ENCODE results near the gene SAE1. TPM values are rescaled to one million over a fixed set of nuclear protein-coding genes. Genes with fewer than 3 reads are reported as not detected.
A peak's percentile ranks its signal among the peaks of the same experiment; 100 is the strongest.

The SAE1 gene
- total RNA-seq, 2 donors from 2014 or later, result 14.5 to 21.5 TPM

DNA sequence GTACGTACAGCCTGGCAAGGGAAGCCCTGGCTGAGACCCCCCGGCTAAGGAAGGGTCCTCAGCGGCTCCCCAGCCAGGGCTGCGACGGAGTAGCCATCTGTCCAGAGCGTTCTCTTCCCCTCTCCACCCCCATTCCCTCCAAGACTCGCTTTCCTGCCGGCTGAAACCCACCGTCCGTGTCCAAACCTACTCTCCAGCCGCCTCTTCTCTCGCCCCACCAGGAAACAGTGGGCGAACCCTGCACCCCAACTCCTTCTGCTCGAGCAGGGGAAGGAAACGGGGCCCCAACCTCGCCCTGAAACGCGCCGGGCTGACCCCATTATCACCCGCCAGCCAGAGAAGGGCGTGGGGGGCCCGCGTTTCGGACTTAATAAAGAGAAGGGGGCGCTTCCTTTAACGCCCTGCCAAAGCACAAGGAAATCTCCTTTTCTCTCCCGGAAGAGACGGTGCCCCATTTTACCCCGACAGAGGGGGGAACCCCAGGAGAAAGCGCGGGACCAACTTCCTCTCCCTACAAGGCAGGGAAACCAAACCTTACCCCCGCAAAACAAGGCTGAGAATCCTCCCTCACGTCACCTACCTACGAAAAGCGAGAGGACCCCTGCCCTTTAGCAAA is 19.5 kb upstream of the SAE1 start:
- H3K9me3 ChIP-seq, result no peaks in the 10 kb centered on the region
- H3K27me3 ChIP-seq, result no peaks in the 10 kb centered on the region
- TF ChIP-seq POLR2A (IDR thresholded peaks at IDR 0.05) (peak in 2 of 3 donors; percentile 29 to 36), CTCF (IDR thresholded peaks at IDR 0.05) (no peak)
- ATAC-seq (no peak), DNase-seq (peak in 3 of 4 donors; percentile 31 to 36 (median 34))
- H3K4me3 ChIP-seq, result peak overlapping the region; percentile 70 to 75
- peak overlapping the region; percentile 99 to 100 (median 99) for H3K27ac ChIP-seq
- H3K4me1 ChIP-seq, result peaks cover 45% of the 10 kb centered on the region
- H3K36me3 ChIP-seq (replicated peaks in 1 of 2; ENCODE audit: insufficient read depth in 1 of 2, low read depth in 2 of 2), result no peaks in the 10 kb centered on the region
- WGBS, 2 donors, result 1% methylated on average over 31 to 35 of the region's 35 CpGs
- intact Hi-C loops (cut with DNase I), result no loop called here

GRCh38 chr19:47111682-47112165 is 18.9 kb upstream of the SAE1 start:
- intact Hi-C loops (cut with DNase I), result no loop called here

DNA sequence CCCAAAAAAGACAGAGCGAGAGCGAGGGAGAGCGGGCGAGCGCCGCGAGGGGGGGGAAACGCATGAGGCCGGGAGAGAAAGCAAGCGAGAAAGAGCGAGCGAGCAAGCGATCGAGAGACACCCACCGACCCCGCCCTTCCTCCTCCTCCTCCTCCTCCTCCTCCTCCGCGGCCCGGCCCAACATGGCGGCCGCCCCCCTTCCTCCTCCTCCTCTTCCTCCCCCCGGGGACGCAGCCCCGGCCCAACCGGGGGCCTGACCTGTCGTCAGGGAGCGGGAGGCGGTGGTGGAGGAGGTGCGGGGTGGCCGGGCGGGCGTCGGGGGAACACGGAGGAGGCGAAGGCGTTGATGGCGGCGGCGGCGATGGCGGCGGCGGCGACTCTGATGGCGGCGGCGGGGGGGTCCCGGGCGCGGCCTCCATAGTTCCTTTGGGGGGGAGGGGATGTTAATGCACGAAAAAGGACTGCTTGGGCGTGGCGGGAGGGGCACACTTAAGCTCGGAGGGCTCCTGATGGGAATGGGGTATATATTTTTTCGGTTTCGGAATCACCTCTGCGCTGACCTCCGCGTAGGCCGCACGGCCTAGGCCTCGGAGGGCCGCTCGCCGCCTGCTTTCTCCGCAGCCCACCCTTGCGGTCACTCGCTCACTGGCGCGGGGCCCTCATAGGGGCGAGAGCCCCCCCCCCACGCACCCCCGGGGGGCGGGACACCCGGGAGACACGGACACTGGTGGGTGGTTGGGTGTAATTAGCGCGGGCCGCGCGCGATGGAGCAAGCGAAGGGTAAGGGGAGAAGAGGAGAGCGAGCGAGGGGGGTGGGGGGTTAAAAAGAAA is 18.3 kb upstream of the SAE1 start:
- 0 to 2% methylated on average over 20 to 73 of the region's 85 CpGs for WGBS, 2 donors
- Histone ChIP-seq H3K4me3 (peak overlapping the region; percentile 70 to 75), H3K9me3 (no peaks in the 10 kb centered on the region), H3K27ac (peak overlapping the region; percentile 99 to 100 (median 99)), H3K27me3 (no peaks in the 10 kb centered on the region), H3K4me1 (peaks cover 32% of the 10 kb centered on the region), H3K36me3 (replicated peaks in 1 of 2; ENCODE audit: insufficient read depth in 1 of 2, low read depth in 2 of 2) (no peaks in the 10 kb centered on the region)
- intact Hi-C loops (cut with DNase I), result no loop called here
- no peak for TF ChIP-seq CTCF (IDR thresholded peaks at IDR 0.05)
- TF ChIP-seq POLR2A (IDR thresholded peaks at IDR 0.05), result peak; percentile 47 to 78 (median 73)
- peak; percentile 84 to 90 (median 86) for DNase-seq
- ATAC-seq, result peak; percentile 41

More at GRCh38 chr19:47111682-47112165, 18.9 kb upstream of the SAE1 start:
- 0 to 6% methylated on average over 10 to 11 of the region's 24 CpGs for WGBS, 2 donors
- ATAC-seq (no peak), DNase-seq (no peak)
- Histone ChIP-seq H3K27ac (peak overlapping the region; percentile 99 to 100 (median 99)), H3K4me3 (peak overlapping the region; percentile 70 to 75), H3K27me3 (no peaks in the 10 kb centered on the region), H3K9me3 (no peaks in the 10 kb centered on the region), H3K4me1 (peaks cover 38% of the 10 kb centered on the region), H3K36me3 (replicated peaks in 1 of 2; ENCODE audit: insufficient read depth in 1 of 2, low read depth in 2 of 2) (no peaks in the 10 kb centered on the region)
- TF ChIP-seq CTCF (IDR thresholded peaks at IDR 0.05) (no peak), POLR2A (IDR thresholded peaks at IDR 0.05) (no peak)

GRCh38 chr19:47112997-47113849 is 17.4 kb upstream of the SAE1 start, which contains the start of gene ZC3H4:
Gene ZC3H4 (minus strand): TSS chr19:47113776. CDS start chr19:47112584, 1,192 bp downstream.
- ATAC-seq (peak; percentile 88), DNase-seq (peak; percentile 98 to 99 (median 99))
- 0 to 1% methylated on average over 57 to 59 of the region's 59 CpGs for WGBS, 2 donors
- Histone ChIP-seq H3K9me3 (no peaks in the 10 kb centered on the region), H3K36me3 (replicated peaks in 1 of 2; ENCODE audit: insufficient read depth in 1 of 2, low read depth in 2 of 2) (no peaks in the 10 kb centered on the region), H3K4me3 (peak within 1 kb of the TSS; percentile 70 to 75), H3K27me3 (no peaks in the 10 kb centered on the region), H3K27ac (peak within 1 kb of the TSS; percentile 99 to 100 (median 99)), H3K4me1 (peaks cover 24% of the 10 kb centered on the region)
- intact Hi-C loops (cut with DNase I), result no loop called here
- TF ChIP-seq POLR2A (IDR thresholded peaks at IDR 0.05) (peak; percentile 88 to 97 (median 97)), CTCF (IDR thresholded peaks at IDR 0.05) (peak in 2 of 7 experiments; percentile 5 to 8)
